Endothelial cell (in vitro differentiated cells): ENCODE results near the gene SLC9A4. TPM values are rescaled to one million over a fixed set of nuclear protein-coding genes. Genes with fewer than 3 reads are reported as not detected.

Source experiments
- DNase-seq: peaks from one replicate; pipeline ENCODE4 v3.0.0; 2021; ENCODE audit warnings: low spot score
- H3K27ac Mint-ChIP-seq: one replicate; pipeline ENCODE4 v1.8.0; 2021; ENCODE audit warnings: mixed read lengths, inconsistent platforms; ENCODE audit not compliant: unreplicated experiment
- H3K27me3 Mint-ChIP-seq: one replicate; pipeline ENCODE4 v1.8.0; 2021; ENCODE audit warnings: mild to moderate bottlenecking, moderate library complexity, mixed read lengths, inconsistent platforms; ENCODE audit not compliant: unreplicated experiment
- H3K36me3 Mint-ChIP-seq: one replicate; pipeline ENCODE4 v1.8.0; 2021; ENCODE audit warnings: mild to moderate bottlenecking, low read depth, mixed read lengths, inconsistent platforms; ENCODE audit not compliant: unreplicated experiment
- H3K4me1 Mint-ChIP-seq: one replicate; pipeline ENCODE4 v1.8.0; 2021; ENCODE audit warnings: mild to moderate bottlenecking, mixed read lengths, inconsistent platforms; ENCODE audit not compliant: unreplicated experiment
- H3K4me3 Mint-ChIP-seq: one replicate; pipeline ENCODE4 v1.8.0; 2021; ENCODE audit warnings: mild to moderate bottlenecking, mixed read lengths, inconsistent platforms; ENCODE audit not compliant: unreplicated experiment
- H3K9me3 Mint-ChIP-seq: one replicate; pipeline ENCODE4 v1.8.0; 2021; ENCODE audit warnings: mixed read lengths, inconsistent platforms; ENCODE audit not compliant: unreplicated experiment
- total RNA-seq: library from RNA; stranded (reverse); fragmentation: NEBNext Ultra II Directional; extraction: Animal tissue kit (Norgen Biotek cat#: 25700); gene quantifications from one replicate; pipeline ENCODE4 v1.2.1, GENCODE V29; 2021; ENCODE audit not compliant: unreplicated experiment
- TF ChIP-seq, protein P1 (sequence below): fragments of 200-600 bp; sonication (generic); IDR thresholded peaks from one replicate; pipeline ENCODE4 v1.5.0; 2021; ENCODE audit warnings: antibody characterized with exemption; ENCODE audit not compliant: unreplicated experiment

Gene SLC9A4
- total RNA-seq, 1 donor from 2014 or later: 0.08 TPM

DNA sequence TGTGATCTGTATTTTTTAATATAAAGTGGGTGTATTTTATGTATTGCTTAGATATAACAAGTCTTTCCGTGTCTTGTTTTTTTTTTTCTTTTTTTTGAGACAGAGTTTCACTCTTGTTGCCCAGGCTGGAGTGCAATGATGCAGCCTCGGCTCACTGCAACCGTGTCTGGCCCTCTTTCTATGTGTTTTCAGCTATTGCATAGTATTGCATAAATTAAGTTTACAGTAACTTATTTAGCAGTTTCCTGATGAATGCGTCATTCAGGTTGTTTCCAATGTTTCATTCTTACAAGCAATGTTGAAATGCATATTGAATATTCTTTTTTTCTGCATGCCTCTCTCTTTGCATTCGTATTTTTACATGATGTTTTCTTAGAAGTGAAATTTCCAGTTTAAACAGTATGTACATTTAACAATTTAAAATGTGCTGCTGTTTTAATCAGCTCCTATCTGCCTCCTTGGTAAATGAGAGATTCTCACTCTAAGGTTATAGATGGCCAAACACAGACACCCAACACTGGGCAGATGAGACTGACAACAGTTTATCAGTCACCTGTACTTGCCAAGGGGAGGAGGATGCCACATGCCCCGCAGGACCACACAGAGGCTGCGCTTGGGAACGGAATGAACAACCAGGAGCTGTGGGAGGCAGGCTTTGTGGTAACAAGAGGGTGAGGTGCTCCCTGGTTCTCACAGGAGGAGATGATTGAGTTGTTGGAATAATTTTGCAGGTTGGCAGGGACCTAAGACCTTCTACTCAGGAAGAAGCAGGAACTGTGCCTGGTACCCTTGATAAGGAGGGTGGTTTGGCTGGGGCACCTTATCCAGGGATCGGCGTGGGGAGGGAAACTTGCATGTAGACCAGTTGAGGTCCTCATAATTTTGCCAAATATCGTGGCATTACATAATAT, 7.5 kb downstream of the SLC9A4 start:
- Mint-ChIP-seq H3K27ac (no peak overlapping the region), H3K27me3 (peaks cover 3% of the 10 kb centered on the region), H3K4me1 (no peaks in the 10 kb centered on the region), H3K9me3 (no peaks in the 10 kb centered on the region), H3K36me3 (no peaks in the 10 kb centered on the region), H3K4me3 (no peak overlapping the region)
- TF ChIP-seq, protein P1, sequence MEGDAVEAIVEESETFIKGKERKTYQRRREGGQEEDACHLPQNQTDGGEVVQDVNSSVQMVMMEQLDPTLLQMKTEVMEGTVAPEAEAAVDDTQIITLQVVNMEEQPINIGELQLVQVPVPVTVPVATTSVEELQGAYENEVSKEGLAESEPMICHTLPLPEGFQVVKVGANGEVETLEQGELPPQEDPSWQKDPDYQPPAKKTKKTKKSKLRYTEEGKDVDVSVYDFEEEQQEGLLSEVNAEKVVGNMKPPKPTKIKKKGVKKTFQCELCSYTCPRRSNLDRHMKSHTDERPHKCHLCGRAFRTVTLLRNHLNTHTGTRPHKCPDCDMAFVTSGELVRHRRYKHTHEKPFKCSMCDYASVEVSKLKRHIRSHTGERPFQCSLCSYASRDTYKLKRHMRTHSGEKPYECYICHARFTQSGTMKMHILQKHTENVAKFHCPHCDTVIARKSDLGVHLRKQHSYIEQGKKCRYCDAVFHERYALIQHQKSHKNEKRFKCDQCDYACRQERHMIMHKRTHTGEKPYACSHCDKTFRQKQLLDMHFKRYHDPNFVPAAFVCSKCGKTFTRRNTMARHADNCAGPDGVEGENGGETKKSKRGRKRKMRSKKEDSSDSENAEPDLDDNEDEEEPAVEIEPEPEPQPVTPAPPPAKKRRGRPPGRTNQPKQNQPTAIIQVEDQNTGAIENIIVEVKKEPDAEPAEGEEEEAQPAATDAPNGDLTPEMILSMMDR: no peak
- no peak for DNase-seq

DNA sequence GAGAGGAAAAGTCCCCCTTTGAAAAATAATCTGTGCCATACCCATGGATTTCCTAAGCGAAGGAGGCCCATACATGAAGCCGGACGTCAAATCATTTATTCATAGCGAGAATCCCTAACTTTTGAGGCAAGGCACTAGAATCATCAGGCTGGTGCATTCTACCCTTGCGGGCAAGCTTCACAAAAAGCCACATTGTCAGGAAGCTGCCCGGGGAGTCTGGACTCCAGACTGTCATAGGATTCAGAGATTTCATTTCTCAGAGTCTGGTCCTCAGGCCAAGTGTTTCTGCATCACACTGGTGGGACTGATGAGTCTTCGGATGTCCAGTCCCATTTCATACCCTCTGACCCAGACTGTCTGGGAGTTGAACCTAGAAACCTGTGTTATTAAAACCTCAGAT, 8.9 kb downstream of the SLC9A4 start:
- no peaks in the 10 kb centered on the region for H3K9me3 Mint-ChIP-seq
- TF ChIP-seq, protein P1: no peak
- DNase-seq: no peak
- no peak overlapping the region for H3K27ac Mint-ChIP-seq
- peaks cover 3% of the 10 kb centered on the region for H3K27me3 Mint-ChIP-seq
- no peaks in the 10 kb centered on the region for H3K36me3 Mint-ChIP-seq
- H3K4me3 Mint-ChIP-seq: no peak overlapping the region
- H3K4me1 Mint-ChIP-seq: no peaks in the 10 kb centered on the region

DNA sequence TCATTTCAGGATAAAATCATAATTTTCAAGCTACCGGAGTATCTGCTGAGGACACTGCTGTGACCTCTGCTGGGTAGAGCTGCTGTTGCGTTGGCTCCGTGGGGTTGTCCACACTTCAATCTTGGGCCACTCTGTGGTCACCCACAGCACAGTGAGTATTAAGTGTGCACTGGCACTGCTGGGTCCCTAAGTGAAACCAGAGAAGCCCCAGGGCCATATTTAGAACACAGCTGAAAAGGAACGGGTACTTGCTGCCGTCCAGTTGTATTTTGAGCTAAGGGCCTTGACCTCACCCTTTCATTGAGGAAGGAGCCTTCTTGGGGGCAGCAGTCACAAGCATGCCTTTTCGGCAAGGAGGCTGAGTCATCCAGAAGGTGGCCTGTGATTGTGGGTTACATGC, 10.1 kb downstream of the SLC9A4 start:
- no peaks in the 10 kb centered on the region for H3K9me3 Mint-ChIP-seq
- H3K27me3 Mint-ChIP-seq: peaks cover 4% of the 10 kb centered on the region
- no peaks in the 10 kb centered on the region for H3K4me1 Mint-ChIP-seq
- DNase-seq: no peak
- TF ChIP-seq, protein P1: no peak
- no peaks in the 10 kb centered on the region for H3K36me3 Mint-ChIP-seq
- H3K4me3 Mint-ChIP-seq: no peak overlapping the region
- H3K27ac Mint-ChIP-seq: no peak overlapping the region

DNA sequence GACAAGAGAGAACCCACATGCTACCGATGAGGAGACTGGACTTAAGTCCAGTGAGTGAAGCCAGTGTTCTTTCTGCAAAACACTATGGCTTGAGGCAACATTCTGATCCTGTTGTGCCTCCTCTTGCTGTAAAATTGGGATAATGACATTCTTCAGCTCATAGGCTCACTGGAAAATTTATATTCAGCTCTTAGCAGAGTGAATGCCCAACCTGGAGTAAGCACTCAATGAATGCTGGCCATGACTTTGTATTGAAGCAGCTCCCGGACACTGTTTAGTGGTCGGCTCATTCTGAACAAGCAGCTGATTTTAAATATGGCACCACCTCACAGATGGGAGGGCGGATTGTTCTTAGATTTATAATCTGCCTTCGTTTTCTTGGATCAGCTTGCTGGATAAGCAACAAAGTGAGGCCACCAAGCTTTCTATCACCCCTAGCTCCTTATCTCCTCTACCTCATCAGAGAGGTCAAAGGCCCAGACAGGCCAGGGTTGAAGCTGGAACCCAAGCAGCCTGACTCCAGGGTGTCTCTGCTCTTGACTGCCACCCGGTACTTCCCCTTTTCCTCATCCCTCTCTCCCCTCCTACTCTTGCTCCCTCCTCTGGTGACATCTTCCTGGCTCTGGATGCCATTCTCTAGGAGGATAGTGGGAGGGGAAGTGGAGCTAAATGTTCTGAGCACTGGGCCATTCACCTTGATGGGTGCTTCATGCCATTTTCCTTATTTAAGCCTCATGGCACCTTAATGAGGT, 11.5 kb downstream of the SLC9A4 start:
- no peak overlapping the region for H3K4me3 Mint-ChIP-seq
- no peak for DNase-seq
- H3K27me3 Mint-ChIP-seq: peaks cover 4% of the 10 kb centered on the region
- no peak overlapping the region for H3K27ac Mint-ChIP-seq
- peaks cover under 1% of the 10 kb centered on the region for H3K4me1 Mint-ChIP-seq
- H3K9me3 Mint-ChIP-seq: no peaks in the 10 kb centered on the region
- TF ChIP-seq, protein P1: no peak
- no peaks in the 10 kb centered on the region for H3K36me3 Mint-ChIP-seq
